HG03520 (cell line): ENCODE results near the gene ASIC4.

Experiments
- ATAC-seq: cut with Tn5 transposase; IDR thresholded peaks from one replicate; pipeline ENCODE4 v1.9.1; 2021; ENCODE audit warnings: mild to moderate bottlenecking, moderate library complexity; ENCODE audit not compliant: unreplicated experiment

ASIC4 gene

DNA sequence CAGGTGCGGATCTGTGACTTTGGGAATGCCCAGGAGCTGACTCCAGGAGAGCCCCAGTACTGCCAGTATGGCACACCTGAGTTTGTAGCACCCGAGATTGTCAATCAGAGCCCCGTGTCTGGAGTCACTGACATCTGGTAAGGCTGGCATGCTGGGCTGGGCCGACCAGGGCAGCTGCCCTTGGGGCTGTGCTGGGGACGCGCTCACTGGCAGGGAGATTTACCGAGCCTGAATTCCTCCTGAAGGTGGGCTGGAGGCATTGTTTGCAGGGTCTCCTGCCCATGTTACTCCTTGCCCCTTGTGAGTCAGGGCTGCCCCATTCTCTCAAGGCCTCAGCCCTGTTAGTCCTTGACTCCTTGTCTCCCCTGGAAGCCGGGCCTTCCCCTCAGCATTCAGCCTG lies 34.3 kb upstream of the ASIC4 start:
- ATAC-seq: no peak

DNA sequence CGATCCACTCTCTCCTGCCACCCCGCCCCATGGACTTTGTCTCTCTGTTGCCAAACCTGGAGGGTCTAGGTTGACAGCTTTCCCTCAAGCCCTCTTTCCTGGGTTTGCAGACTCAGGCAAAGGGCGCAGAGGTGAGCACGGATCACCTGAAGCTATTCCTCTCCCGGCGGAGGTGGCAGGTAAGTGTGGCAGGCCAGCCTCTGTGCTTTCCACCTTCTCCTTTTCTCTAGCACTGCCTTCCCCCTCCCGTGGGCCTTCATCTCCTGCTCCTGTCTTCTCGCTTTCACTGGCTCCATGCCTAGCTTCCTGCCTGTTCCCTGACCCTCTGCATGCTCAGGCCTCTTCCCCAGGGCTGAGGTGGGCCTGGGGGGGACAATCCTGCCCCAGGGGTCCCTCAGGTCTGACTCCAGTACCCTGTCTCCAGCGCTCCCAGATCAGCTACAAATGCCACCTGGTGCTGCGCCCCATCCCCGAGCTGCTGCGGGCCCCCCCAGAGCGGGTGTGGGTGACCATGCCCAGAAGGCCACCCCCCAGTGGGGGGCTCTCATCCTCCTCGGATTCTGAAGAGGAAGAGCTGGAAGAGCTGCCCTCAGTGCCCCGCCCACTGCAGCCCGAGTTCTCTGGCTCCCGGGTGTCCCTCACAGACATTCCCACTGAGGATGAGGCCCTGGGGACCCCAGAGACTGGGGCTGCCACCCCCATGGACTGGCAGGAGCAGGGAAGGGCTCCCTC lies 31.4 kb upstream of the ASIC4 start:
- no peak for ATAC-seq

DNA sequence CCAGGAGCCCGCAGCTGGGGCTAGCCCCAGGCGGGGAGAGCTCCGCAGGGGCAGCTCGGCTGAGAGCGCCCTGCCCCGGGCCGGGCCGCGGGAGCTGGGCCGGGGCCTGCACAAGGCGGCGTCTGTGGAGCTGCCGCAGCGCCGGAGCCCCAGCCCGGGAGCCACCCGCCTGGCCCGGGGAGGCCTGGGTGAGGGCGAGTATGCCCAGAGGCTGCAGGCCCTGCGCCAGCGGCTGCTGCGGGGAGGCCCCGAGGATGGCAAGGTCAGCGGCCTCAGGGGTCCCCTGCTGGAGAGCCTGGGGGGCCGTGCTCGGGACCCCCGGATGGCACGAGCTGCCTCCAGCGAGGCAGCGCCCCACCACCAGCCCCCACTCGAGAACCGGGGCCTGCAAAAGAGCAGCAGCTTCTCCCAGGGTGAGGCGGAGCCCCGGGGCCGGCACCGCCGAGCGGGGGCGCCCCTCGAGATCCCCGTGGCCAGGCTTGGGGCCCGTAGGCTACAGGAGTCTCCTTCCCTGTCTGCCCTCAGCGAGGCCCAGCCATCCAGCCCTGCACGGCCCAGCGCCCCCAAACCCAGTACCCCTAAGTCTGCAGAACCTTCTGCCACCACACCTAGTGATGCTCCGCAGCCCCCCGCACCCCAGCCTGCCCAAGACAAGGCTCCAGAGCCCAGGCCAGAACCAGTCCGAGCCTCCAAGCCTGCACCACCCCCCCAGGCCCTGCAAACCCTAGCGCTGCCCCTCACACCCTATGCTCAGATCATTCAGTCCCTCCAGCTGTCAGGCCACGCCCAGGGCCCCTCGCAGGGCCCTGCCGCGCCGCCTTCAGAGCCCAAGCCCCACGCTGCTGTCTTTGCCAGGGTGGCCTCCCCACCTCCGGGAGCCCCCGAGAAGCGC lies 30.6 kb upstream of the ASIC4 start:
- ATAC-seq: no peak

DNA sequence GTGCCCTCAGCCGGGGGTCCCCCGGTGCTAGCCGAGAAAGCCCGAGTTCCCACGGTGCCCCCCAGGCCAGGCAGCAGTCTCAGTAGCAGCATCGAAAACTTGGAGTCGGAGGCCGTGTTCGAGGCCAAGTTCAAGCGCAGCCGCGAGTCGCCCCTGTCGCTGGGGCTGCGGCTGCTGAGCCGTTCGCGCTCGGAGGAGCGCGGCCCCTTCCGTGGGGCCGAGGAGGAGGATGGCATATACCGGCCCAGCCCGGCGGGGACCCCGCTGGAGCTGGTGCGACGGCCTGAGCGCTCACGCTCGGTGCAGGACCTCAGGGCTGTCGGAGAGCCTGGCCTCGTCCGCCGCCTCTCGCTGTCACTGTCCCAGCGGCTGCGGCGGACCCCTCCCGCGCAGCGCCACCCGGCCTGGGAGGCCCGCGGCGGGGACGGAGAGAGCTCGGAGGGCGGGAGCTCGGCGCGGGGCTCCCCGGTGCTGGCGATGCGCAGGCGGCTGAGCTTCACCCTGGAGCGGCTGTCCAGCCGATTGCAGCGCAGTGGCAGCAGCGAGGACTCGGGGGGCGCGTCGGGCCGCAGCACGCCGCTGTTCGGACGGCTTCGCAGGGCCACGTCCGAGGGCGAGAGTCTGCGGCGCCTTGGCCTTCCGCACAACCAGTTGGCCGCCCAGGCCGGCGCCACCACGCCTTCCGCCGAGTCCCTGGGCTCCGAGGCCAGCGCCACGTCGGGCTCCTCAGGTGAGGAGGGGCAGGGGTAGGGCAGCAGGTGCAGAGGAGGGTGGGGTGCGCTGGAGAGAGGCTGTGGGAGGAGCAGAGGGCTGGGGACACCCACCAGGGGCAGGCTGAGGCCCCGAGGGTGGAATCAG lies 29.7 kb upstream of the ASIC4 start:
- no peak for ATAC-seq

DNA sequence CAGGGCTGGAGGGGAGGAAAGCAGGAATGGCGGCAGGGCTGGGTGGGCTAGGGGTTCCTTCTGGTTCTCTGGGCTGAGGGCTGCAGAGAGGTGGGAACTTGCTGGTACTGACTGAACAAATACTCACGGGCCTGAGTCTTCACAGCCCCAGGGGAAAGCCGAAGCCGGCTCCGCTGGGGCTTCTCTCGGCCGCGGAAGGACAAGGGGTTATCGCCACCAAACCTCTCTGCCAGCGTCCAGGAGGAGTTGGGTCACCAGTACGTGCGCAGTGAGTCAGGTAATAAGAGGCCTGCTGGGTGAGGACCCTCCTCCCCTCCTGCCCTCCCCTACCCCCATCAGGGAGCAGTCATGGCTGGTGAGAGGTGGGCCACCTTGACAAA lies 29.1 kb upstream of the ASIC4 start:
- no peak for ATAC-seq

DNA sequence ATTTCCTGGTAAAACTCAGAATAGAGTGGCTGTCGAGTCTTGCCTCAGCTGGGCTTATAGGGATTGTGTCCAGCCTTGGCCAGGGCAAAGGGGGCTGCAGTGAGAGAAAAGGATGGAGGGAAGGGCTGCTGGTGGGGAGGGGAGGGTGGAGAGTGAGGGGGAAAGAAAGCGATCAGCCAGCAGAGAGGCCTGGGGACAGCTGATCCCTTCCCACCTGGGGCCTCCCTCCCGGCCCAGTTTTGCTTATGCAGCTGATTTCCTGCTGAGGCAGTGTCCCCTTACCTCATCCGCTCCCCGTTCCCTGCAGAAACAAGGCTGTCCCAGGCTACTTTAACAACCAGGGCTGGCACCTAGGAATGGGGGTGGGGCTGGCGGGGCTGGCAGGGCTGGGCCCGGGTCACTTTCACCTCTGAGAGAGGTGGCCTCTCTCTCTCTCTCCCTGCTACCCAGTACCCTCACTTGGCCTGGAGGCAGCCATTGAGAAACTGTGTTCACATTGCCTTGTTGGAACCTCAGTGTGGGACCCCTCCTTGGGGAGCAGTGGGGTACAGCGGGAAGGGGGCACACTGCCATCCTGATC lies 27.8 kb upstream of the ASIC4 start:
- ATAC-seq: no peak

DNA sequence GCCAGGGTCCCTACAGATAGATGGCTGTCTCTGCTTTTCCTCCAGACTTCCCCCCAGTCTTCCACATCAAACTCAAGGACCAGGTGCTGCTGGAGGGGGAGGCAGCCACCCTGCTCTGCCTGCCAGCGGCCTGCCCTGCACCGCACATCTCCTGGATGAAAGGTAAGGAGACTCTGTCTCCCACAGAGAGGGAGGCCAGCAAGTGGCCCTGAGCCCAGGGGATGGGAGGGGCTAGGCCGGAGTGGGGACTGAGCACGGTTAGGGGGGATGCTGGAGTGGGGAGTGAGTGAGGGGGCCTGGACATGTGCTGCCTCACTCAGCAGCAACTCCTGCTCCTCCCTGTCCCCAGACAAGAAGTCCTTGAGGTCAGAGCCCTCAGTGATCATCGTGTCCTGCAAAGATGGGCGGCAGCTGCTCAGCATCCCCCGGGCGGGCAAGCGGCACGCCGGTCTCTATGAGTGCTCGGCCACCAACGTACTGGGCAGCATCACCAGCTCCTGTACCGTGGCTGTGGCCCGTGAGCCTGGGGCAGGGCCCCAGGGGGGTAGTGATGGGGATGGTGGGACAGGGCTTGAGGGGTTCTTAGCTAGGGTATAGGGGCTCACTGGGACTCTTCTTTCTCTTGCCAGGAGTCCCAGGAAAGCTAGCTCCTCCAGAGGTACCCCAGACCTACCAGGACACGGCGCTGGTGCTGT lies 26.0 kb upstream of the ASIC4 start:
- ATAC-seq: no peak

DNA sequence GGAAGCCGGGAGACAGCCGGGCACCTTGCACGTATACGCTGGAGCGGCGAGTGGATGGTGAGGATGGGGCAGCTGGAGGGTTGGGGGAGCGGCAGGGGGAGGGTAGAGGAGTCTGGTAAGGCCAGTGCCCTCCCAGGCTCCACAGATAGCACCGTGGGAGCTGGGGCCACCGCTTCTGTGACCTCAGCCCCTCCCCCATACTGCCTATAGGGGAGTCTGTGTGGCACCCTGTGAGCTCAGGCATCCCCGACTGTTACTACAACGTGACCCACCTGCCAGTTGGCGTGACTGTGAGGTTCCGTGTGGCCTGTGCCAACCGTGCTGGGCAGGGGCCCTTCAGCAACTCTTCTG lies 25.5 kb upstream of the ASIC4 start:
- ATAC-seq: no peak

DNA sequence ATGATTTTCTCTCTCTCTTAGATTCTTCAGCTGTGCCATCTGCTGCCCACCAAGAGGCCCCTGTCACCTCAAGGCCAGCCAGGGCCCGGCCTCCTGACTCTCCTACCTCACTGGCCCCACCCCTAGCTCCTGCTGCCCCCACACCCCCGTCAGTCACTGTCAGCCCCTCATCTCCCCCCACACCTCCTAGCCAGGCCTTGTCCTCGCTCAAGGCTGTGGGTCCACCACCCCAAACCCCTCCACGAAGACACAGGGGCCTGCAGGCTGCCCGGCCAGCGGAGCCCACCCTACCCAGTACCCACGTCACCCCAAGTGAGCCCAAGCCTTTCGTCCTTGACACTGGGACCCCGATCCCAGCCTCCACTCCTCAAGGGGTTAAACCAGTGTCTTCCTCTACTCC lies 25.0 kb upstream of the ASIC4 start:
- ATAC-seq: no peak

DNA sequence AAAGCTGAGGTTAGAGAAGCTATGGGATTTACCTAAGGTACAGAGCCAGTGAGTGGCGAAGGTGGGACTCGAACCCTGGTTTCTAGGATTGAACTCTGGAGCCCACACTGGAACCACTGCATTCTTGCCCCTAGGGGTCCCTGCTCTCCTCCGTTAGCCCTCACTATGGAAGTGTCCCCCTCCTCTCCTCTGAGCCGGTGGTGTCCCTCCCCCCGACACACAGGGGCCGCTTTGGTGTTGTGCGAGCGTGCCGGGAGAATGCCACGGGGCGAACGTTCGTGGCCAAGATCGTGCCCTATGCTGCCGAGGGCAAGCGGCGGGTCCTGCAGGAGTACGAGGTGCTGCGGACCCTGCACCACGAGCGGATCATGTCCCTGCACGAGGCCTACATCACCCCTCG lies 24.1 kb upstream of the ASIC4 start:
- no peak for ATAC-seq

DNA sequence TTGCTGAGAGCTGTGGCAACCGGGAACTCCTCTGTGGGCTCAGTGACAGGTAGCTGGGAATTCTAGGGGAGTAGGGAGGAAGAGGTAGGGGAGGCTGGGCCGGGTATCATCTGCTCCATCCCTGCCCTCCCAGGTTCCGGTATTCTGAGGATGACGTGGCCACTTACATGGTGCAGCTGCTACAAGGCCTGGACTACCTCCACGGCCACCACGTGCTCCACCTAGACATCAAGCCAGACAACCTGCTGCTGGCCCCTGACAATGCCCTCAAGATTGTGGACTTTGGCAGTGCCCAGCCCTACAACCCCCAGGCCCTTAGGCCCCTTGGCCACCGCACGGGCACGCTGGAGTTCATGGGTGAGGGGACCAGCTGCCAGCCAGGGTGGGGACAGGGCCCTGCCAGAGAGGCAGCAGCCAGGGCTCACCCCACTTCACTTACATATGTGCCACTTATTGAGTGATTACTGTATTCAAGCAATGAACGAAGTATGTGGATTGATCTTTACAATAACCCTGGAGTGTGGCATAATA lies 23.6 kb upstream of the ASIC4 start:
- no peak for ATAC-seq

DNA sequence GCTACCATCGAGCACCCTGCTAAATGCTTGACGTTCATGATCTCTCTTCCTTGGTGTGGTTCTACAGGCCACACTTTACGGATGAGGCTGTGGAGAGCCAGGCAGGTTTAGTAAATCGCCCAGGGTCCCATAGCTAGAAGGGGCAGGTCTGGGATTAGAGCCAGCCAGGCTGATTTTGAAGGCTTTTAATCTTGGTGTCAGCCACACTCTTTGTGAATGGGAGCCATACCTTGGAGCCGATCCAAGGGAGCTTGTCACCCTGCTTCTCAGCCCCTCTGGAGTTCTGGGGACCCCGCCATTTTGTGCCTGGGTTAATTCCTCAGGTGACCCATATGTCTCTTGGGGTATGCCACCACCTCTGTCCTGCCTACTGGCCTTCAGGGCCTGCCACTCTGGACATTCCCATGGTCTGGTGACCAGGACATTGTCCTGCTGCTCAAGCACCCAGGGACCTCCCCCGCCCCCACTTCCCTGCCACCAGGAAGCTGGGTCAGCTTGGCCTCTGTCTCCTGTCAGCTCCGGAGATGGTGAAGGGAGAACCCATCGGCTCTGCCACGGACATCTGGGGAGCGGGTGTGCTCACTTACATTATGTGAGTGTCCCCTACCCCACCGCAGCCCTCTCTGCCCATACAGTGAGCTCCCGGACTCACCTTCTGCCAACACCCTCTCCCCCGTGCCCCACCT lies 22.9 kb upstream of the ASIC4 start:
- no peak for ATAC-seq

DNA sequence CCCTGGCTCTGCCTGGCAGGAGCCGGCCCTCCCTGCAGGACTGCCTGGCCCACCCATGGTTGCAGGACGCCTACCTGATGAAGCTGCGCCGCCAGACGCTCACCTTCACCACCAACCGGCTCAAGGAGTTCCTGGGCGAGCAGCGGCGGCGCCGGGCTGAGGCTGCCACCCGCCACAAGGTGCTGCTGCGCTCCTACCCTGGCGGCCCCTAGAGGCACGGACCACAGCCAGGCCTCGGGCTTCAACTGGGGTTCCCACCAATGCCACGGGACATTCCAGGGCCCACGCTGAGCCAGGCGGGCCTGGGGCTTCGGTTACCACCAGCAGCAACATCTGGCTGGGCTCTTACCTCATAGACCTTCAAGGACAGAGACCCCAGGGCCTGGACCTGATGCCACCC lies 21.7 kb upstream of the ASIC4 start:
- ATAC-seq: no peak

DNA sequence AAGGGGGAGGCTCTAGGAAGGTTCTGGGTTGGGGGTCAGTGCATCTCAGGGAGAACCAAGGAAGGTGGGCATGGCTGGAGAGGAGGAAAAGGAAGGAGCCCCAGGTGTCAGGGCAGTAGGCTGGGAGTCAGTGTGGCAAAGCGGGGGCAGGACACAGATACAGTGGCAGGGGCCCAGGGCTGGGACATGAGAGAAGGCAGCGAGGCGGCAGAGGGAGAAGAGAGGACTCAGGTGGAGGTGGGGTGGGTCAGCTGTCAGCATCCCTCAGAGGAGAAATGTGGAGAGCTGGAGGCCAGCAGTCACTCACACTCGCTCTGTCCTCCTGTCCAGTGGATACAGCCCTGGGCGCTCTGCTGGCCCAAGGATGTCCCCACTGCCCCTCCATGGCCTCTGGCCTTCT lies 21.2 kb upstream of the ASIC4 start:
- no peak for ATAC-seq

DNA sequence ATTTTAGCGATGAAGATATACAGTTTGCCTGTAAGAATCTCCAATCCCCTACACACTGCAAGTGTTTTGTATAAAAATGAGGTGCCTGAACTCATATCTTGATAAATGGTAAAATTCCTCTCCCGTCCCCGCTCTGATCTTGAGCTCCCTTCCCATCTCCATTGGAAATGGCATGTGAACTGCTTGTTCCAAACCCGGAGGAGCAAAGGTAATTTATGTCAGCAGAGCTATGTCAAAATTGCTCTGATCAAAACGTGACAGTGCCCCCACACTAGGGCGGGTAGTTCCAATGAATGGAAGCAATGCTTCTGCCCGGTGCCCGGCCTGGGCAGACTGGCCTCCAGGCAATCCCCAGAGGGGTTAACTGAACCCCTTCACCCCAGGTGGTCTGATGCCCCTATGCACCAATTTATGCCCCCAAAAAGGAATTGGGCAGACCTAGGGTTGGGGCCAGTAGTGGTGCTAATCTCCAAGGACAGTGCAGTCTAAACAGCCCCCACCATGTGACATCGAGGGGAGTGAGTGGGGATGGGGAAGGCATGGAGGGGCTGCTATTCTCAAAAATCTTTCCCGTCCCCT lies 19.2 kb upstream of the ASIC4 start:
- ATAC-seq: no peak

DNA sequence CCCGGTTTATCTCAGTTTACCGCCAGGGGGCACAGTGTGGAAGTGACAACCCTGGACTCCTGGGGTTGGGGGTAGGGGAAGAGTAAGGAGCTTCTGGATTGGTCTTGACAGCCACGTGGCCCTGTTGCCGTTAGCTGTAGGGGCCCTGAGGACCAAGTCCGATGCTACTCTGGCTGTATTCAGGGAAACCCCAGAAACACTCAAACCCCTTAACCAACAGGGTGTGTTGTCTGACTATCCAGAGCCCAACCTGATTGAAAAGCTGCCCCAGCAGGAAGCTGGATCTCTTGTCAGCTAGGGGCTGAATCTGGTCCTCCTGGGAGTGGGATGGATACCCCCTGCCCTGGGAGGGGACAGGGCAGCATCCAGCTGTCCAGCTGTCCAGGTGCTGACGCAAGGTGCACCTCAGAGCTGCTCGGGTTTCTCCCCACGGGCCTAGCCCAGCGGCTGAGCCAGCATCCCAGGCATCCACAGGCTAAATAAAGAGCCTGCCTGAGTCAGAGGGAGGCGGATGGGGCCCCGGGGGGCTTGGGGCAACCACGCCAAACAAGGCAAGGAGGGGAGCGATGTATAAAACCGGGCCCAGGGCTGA lies 18.7 kb upstream of the ASIC4 start:
- peak; percentile 19 for ATAC-seq

DNA sequence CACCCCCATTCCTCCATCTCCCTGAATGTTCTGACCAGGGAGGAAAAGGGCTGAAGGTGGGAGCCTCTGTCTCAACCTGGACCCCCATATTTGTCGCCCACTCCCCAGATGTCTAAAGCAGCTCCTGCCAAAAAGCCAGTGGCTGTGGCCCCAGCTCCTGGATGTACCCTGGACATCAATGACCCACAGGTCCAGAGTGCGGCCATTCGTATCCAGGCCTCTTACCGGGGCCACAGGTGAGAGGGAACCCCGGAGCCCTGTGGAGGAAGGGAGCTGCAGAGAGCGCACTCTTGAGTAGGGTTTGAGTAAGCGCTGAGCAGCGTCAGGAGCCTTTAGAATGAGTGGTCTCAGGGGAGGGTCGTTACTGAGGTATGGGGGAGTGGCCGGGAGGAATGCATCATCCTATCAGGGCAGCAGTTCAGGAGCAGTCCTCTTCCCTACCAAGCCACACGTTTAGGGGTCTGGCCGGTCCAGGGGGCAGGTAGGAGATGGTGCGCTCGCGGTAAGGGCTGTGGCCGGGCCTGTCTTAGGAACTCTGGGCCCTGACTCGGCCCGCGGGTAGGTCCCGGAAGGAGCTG lies 17.9 kb upstream of the ASIC4 start:
- no peak for ATAC-seq

DNA sequence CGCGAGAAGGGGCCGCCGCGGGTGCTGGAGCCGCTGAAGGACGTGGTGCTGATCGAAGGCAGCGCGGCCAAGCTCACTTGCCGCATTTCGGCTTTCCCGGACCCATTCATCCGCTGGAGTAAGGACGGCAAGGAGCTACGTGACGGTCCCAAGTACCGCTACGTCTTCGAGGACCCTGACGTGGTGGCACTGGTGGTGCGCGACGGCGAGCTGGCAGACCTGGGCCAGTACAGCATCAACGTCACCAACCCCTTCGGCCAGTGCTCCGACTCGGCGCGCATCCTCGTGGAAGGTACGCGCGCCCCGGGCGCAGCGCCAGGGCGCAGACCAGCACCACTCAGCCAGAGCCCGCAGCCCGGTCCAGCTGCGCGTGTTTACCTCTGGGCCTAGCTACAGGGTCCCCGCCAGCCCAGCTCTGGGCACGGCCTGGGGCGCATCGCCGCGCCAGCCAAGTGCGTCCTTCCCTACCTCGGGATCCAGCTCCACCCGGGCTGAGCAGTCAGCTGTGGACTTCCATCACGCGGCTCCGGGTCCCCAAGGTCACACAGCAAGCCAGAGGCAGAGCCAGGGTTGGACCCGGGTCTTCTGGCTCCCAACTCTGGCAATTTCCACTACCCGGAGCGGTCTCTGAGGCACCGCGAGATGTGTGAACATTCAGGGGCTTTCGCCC lies 17.3 kb upstream of the ASIC4 start:
- ATAC-seq: no peak
